ENCODE measurements around the gene EEFSEC. TPM values are rescaled to one million over a fixed set of nuclear protein-coding genes. Genes with fewer than 3 reads are reported as not detected.

The EEFSEC gene
- total and polyA plus RNA-seq, 2 of the 8 experiments (the other 6 are each of a cell fraction or from before 2014, with no cell fraction given), result 13.1 to 19.8 TPM

DNA sequence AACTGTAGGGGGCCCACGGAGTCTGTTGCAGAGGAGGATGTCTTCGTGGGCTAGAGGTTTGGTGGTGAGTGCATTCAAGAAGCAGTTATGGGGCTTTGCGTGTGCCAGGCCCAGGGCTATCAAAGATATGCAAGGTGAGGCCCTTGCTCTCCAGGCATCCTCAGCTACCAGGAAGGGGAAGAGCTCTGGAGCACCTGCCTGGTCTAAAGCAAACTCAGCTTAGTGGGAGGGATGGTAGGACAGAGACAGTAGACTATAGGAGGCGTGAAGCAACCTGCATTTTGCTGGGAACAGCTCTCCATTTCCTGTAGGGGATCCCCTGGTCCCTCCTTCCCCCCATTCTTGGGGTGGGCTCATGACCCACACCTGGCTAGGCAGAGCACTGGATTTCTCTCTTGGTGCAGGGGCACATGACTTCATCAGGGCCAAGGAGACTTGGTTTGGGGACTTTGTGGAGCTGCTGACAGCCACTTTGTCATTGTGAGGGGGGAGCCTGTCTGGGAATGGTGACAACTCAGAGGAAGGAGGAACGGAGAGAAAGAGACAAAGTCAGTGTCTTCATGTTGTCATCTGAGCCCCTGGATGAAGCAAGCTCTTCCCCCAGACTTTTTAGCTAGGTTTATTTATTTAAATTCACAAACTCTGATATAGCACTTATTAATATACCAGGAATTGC, 8.6 kb upstream of the EEFSEC start (continued):
- TF ChIP-seq CHD1 (IDR thresholded peaks at IDR 0.05; ENCODE audit: low read depth, low read length) (no peak), HDAC6 (IDR thresholded peaks at IDR 0.05; ENCODE audit: low read depth, low read length) (no peak), SIN3A (conservative IDR thresholded peaks at IDR 0.05 in 1 of 2, IDR thresholded peaks at IDR 0.05 in 1 of 2; ENCODE audit: low read depth in 1 of 2, low read length in 2 of 2) (no peak), GABPA (IDR thresholded peaks at IDR 0.05; ENCODE audit: borderline replicate concordance, insufficient read depth, low read length) (no peak), ASH2L (IDR thresholded peaks at IDR 0.05; ENCODE audit: low read length) (no peak)
- TF ChIP-seq, protein P1, sequence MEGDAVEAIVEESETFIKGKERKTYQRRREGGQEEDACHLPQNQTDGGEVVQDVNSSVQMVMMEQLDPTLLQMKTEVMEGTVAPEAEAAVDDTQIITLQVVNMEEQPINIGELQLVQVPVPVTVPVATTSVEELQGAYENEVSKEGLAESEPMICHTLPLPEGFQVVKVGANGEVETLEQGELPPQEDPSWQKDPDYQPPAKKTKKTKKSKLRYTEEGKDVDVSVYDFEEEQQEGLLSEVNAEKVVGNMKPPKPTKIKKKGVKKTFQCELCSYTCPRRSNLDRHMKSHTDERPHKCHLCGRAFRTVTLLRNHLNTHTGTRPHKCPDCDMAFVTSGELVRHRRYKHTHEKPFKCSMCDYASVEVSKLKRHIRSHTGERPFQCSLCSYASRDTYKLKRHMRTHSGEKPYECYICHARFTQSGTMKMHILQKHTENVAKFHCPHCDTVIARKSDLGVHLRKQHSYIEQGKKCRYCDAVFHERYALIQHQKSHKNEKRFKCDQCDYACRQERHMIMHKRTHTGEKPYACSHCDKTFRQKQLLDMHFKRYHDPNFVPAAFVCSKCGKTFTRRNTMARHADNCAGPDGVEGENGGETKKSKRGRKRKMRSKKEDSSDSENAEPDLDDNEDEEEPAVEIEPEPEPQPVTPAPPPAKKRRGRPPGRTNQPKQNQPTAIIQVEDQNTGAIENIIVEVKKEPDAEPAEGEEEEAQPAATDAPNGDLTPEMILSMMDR (IDR thresholded peaks at IDR 0.05; ENCODE audit: control extremely low read depth in 1 of 3, insufficient read depth in 1 of 3, low read depth in 1 of 3, low read length in 3 of 3), result no peak
- TF ChIP-seq, protein P2, sequence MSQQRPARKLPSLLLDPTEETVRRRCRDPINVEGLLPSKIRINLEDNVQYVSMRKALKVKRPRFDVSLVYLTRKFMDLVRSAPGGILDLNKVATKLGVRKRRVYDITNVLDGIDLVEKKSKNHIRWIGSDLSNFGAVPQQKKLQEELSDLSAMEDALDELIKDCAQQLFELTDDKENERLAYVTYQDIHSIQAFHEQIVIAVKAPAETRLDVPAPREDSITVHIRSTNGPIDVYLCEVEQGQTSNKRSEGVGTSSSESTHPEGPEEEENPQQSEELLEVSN (IDR thresholded peaks at IDR 0.05), result no peak
